ENCODE data around the gene ALG12. TPM values are rescaled to one million over a fixed set of nuclear protein-coding genes. Genes with fewer than 3 reads are reported as not detected.

Gene ALG12
- total RNA-seq, 1 experiment from 2014 or later, result 18.6 TPM

GRCh38 chr22:49894322-49895054 is 23.8 kb downstream of the ALG12 start:
- Histone ChIP-seq H3K27me3 (replicated peaks; ENCODE audit: insufficient read depth, low read depth, low read length, poor library complexity) (no peaks in the 10 kb centered on the region), H3K9me3 (ENCODE audit: low read depth, low read length, poor library complexity, severe bottlenecking) (no peaks in the 10 kb centered on the region), H3K4me3 (ENCODE audit: low read depth, low read length, poor library complexity, severe bottlenecking) (no peak overlapping the region), H3K27ac (ENCODE audit: low read depth, low read length, poor library complexity, severe bottlenecking) (no peak overlapping the region), H3K36me3 (ENCODE audit: insufficient read depth, low read length, poor library complexity, severe bottlenecking) (peaks cover 17% of the 10 kb centered on the region), H3K4me1 (ENCODE audit: insufficient read depth, low read length, poor library complexity, severe bottlenecking) (no peaks in the 10 kb centered on the region)
- TF ChIP-seq, protein P1, sequence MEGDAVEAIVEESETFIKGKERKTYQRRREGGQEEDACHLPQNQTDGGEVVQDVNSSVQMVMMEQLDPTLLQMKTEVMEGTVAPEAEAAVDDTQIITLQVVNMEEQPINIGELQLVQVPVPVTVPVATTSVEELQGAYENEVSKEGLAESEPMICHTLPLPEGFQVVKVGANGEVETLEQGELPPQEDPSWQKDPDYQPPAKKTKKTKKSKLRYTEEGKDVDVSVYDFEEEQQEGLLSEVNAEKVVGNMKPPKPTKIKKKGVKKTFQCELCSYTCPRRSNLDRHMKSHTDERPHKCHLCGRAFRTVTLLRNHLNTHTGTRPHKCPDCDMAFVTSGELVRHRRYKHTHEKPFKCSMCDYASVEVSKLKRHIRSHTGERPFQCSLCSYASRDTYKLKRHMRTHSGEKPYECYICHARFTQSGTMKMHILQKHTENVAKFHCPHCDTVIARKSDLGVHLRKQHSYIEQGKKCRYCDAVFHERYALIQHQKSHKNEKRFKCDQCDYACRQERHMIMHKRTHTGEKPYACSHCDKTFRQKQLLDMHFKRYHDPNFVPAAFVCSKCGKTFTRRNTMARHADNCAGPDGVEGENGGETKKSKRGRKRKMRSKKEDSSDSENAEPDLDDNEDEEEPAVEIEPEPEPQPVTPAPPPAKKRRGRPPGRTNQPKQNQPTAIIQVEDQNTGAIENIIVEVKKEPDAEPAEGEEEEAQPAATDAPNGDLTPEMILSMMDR (conservative IDR thresholded peaks at IDR 0.05; ENCODE audit: low read depth, low read length), result no peak
- no peak for TF ChIP-seq EZH2 (IDR thresholded peaks at IDR 0.05; ENCODE audit: borderline replicate concordance, low read depth, low read length, poor library complexity, severe bottlenecking)
- no peak for DNase-seq (ENCODE audit: low spot score)
- no TSS peak for BruUV-seq (replicated peaks)
- ChIA-PET CTCF (no interaction called here), POLR2A (ENCODE audit: low non-redundant PET) (no interaction called here)
- intact Hi-C loops (cut with micrococcal nuclease; ENCODE audit: unreplicated experiment), result no loop called here

GRCh38 chr22:49893025-49893424 is 25.2 kb downstream of the ALG12 start:
- intact Hi-C loops (cut with micrococcal nuclease; ENCODE audit: unreplicated experiment), result no loop called here

DNA sequence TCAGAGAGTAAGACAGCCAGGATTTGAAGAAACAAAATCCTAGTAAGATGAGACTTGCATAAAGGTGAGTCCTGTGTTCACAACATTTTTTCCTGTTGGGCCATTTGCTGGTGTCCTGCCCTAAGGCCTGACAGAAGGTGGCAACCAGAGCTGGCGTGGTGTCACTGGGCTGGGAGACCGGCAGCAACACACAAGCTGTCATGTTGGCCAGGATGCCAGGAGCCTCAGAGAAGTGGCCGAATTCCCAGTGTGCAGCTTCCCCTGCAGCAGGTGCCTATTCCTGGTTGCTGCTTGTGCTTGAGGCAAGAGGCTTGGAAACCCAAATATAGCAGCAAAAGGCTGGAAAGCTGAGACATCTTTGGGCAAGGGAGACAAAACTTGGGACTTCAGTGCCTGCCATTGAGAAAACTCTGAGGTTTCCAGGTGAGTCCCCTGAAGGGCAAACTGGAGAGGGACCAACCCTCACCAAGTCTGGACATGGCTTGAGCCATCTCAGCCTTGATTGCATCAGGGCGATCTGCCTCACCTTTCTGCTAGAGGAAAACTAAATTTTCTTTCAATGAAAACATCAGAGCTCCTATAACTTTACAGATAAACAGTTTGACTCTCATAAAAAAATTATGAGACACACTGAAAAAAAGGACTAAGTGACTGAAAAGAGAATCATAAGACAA is 25.9 kb downstream of the ALG12 start:
- POLR2A ChIA-PET (ENCODE audit: low non-redundant PET), result no interaction called here
- TF ChIP-seq, protein P1 (conservative IDR thresholded peaks at IDR 0.05; ENCODE audit: low read depth, low read length), result no peak
- TF ChIP-seq EZH2 (IDR thresholded peaks at IDR 0.05; ENCODE audit: borderline replicate concordance, low read depth, low read length, poor library complexity, severe bottlenecking), result no peak

More at GRCh38 chr22:49893025-49893424, 25.2 kb downstream of the ALG12 start:
- TF ChIP-seq, protein P1 (conservative IDR thresholded peaks at IDR 0.05; ENCODE audit: low read depth, low read length), result no peak
- TF ChIP-seq EZH2 (IDR thresholded peaks at IDR 0.05; ENCODE audit: borderline replicate concordance, low read depth, low read length, poor library complexity, severe bottlenecking), result no peak
- ChIA-PET POLR2A (ENCODE audit: low non-redundant PET) (no interaction called here), CTCF (no interaction called here)
- Histone ChIP-seq H3K9me3 (ENCODE audit: low read depth, low read length, poor library complexity, severe bottlenecking) (no peaks in the 10 kb centered on the region), H3K36me3 (ENCODE audit: insufficient read depth, low read length, poor library complexity, severe bottlenecking) (peaks cover 27% of the 10 kb centered on the region), H3K4me1 (ENCODE audit: insufficient read depth, low read length, poor library complexity, severe bottlenecking) (no peaks in the 10 kb centered on the region), H3K4me3 (ENCODE audit: low read depth, low read length, poor library complexity, severe bottlenecking) (no peak overlapping the region), H3K27me3 (replicated peaks; ENCODE audit: insufficient read depth, low read depth, low read length, poor library complexity) (no peaks in the 10 kb centered on the region), H3K27ac (ENCODE audit: low read depth, low read length, poor library complexity, severe bottlenecking) (no peak overlapping the region)
- DNase-seq (ENCODE audit: low spot score), result no peak
- BruUV-seq (replicated peaks), result TSS peak; percentile 5

More for the DNA sequence above, 25.9 kb downstream of the ALG12 start:
- BruUV-seq (replicated peaks), result no TSS peak
- CTCF ChIA-PET, result no interaction called here
- H3K4me3 ChIP-seq (ENCODE audit: low read depth, low read length, poor library complexity, severe bottlenecking), result no peak overlapping the region
- H3K4me1 ChIP-seq (ENCODE audit: insufficient read depth, low read length, poor library complexity, severe bottlenecking), result no peaks in the 10 kb centered on the region
- intact Hi-C loops (cut with micrococcal nuclease; ENCODE audit: unreplicated experiment), result no loop called here
- H3K27ac ChIP-seq (ENCODE audit: low read depth, low read length, poor library complexity, severe bottlenecking), result no peak overlapping the region
- DNase-seq (ENCODE audit: low spot score), result no peak
- H3K9me3 ChIP-seq (ENCODE audit: low read depth, low read length, poor library complexity, severe bottlenecking), result no peaks in the 10 kb centered on the region
- H3K36me3 ChIP-seq (ENCODE audit: insufficient read depth, low read length, poor library complexity, severe bottlenecking), result peaks cover 31% of the 10 kb centered on the region
- no peaks in the 10 kb centered on the region for H3K27me3 ChIP-seq (replicated peaks; ENCODE audit: insufficient read depth, low read depth, low read length, poor library complexity)
